Measurements from ENCODE around the gene PIANP.

GRCh38 chr12:6667559-6668210, 32.9 kb downstream of the PIANP start:
- TF ChIP-seq EP300 (IDR thresholded peaks at IDR 0.05) (no peak), POLR2A (IDR thresholded peaks at IDR 0.05) (no peak)

Measured in tibial nerve (tissue), 3 donors.